ENCODE data around the gene SLC35B4. TPM values are rescaled to one million over a fixed set of nuclear protein-coding genes. Genes with fewer than 3 reads are reported as not detected.

Gene SLC35B4
- total RNA-seq, 1 experiment from 2014 or later = 21.6 TPM

- in situ Hi-C loops (cut with HindIII; ENCODE audit: low pct_unique_long_range_greater_than_20kb, low sequenced_read_pairs) (no loop called here), intact Hi-C loops (cut with micrococcal nuclease; ENCODE audit: unreplicated experiment) (loop anchor here (10.0 kb wide), 1 partner anchor 209 kb away; no protein-coding TSS in a partner anchor)
- TF ChIP-seq SIN3A (IDR thresholded peaks at IDR 0.05; ENCODE audit: borderline replicate concordance, insufficient read depth, low read depth, low read length) (no peak), POLR2AphosphoS5 (IDR thresholded peaks at IDR 0.05; ENCODE audit: low read depth, low read length) (no peak), TCF7L2 (IDR thresholded peaks at IDR 0.05; ENCODE audit: low read depth, low read length) (no peak), REST (IDR thresholded peaks at IDR 0.05; ENCODE audit: insufficient read depth in 1 of 2, low read depth in 2 of 2, low read length in 1 of 2) (no peak)
- TF ChIP-seq, protein P1, sequence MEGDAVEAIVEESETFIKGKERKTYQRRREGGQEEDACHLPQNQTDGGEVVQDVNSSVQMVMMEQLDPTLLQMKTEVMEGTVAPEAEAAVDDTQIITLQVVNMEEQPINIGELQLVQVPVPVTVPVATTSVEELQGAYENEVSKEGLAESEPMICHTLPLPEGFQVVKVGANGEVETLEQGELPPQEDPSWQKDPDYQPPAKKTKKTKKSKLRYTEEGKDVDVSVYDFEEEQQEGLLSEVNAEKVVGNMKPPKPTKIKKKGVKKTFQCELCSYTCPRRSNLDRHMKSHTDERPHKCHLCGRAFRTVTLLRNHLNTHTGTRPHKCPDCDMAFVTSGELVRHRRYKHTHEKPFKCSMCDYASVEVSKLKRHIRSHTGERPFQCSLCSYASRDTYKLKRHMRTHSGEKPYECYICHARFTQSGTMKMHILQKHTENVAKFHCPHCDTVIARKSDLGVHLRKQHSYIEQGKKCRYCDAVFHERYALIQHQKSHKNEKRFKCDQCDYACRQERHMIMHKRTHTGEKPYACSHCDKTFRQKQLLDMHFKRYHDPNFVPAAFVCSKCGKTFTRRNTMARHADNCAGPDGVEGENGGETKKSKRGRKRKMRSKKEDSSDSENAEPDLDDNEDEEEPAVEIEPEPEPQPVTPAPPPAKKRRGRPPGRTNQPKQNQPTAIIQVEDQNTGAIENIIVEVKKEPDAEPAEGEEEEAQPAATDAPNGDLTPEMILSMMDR (IDR thresholded peaks at IDR 0.05) = no peak
- Histone ChIP-seq H3K9me3 (ENCODE audit: control insufficient read depth, insufficient read depth, low read depth, low read length) (no peaks in the 10 kb centered on the region), H3K4me1 (ENCODE audit: control insufficient read depth, insufficient read depth, low read length) (no peaks in the 10 kb centered on the region), H3K4me3 (ENCODE audit: low read depth in 2 of 2, low read length in 2 of 2) (no peak overlapping the region), H3K27ac (ENCODE audit: low read length) (no peak overlapping the region), H3K27me3 (ENCODE audit: control insufficient read depth, insufficient read depth, low read length) (peaks cover 11% of the 10 kb centered on the region), H3K36me3 (ENCODE audit: control insufficient read depth, insufficient read depth, low read length) (no peaks in the 10 kb centered on the region)
- no peak for ATAC-seq
- CTCF ChIA-PET = no interaction called here
- POLR2A ChIA-PET = no interaction called here
- BruUV-seq (replicated peaks) = no TSS peak
- no peak for DNase-seq (ENCODE audit: low read depth, low spot score)
Observed at GRCh38 chr7:134353411-134353810, 36.7 kb upstream of the SLC35B4 start.

DNA sequence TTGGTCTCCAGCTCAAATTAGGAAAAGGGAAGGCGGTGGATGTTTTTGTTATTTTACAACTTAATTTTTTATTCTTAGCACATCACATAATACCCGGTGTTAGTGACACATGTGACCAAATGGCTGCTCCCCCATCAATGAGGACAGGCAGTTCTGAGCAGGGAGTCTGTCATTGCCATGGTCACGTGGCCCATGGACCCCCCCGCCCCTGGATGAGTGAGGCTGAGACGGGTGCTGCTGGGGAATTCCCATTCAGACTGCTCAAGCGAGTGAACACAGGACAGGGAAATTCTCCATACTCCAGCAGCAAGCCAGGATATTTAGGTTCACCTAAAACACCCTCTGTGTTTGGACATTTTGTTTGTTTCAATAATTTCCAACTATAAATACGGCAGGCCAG is 34.7 kb upstream of the SLC35B4 start:
- TF ChIP-seq REST (IDR thresholded peaks at IDR 0.05; ENCODE audit: insufficient read depth in 1 of 2, low read depth in 2 of 2, low read length in 1 of 2) = no peak
- TF ChIP-seq, protein P1 (IDR thresholded peaks at IDR 0.05) = no peak
- TF ChIP-seq POLR2AphosphoS5 (IDR thresholded peaks at IDR 0.05; ENCODE audit: low read depth, low read length) = no peak
- TF ChIP-seq SIN3A (IDR thresholded peaks at IDR 0.05; ENCODE audit: borderline replicate concordance, insufficient read depth, low read depth, low read length) = no peak
- TF ChIP-seq TCF7L2 (IDR thresholded peaks at IDR 0.05; ENCODE audit: low read depth, low read length) = no peak
- no peak overlapping the region for H3K4me3 ChIP-seq (ENCODE audit: low read depth in 2 of 2, low read length in 2 of 2)
- intact Hi-C loops (cut with micrococcal nuclease; ENCODE audit: unreplicated experiment) = loop anchor here (10.0 kb wide), 1 partner anchor 207 kb away; no protein-coding TSS in a partner anchor
- peaks cover 16% of the 10 kb centered on the region for H3K27me3 ChIP-seq (ENCODE audit: control insufficient read depth, insufficient read depth, low read length)
- no peaks in the 10 kb centered on the region for H3K9me3 ChIP-seq (ENCODE audit: control insufficient read depth, insufficient read depth, low read depth, low read length)
- CTCF ChIA-PET = no interaction called here
- H3K36me3 ChIP-seq (ENCODE audit: control insufficient read depth, insufficient read depth, low read length) = no peaks in the 10 kb centered on the region
- H3K4me1 ChIP-seq (ENCODE audit: control insufficient read depth, insufficient read depth, low read length) = no peaks in the 10 kb centered on the region
- POLR2A ChIA-PET = no interaction called here
- ATAC-seq = no peak
- in situ Hi-C loops (cut with HindIII; ENCODE audit: low pct_unique_long_range_greater_than_20kb, low sequenced_read_pairs) = no loop called here
- no TSS peak for BruUV-seq (replicated peaks)
- no peak for DNase-seq (ENCODE audit: low read depth, low spot score)
- H3K27ac ChIP-seq (ENCODE audit: low read length) = no peak overlapping the region
